ENCODE measurements around the gene AIP. TPM values are rescaled to one million over a fixed set of nuclear protein-coding genes. Genes with fewer than 3 reads are reported as not detected.
A peak's percentile ranks its signal among the peaks of the same experiment; 100 is the strongest.

Gene AIP
- total and polyA plus RNA-seq, 9 of the 15 experiments (the other 6 are each of a cell fraction or from before 2014, with no cell fraction given): 5.2 to 92.5 (median 52.7) TPM

DNA sequence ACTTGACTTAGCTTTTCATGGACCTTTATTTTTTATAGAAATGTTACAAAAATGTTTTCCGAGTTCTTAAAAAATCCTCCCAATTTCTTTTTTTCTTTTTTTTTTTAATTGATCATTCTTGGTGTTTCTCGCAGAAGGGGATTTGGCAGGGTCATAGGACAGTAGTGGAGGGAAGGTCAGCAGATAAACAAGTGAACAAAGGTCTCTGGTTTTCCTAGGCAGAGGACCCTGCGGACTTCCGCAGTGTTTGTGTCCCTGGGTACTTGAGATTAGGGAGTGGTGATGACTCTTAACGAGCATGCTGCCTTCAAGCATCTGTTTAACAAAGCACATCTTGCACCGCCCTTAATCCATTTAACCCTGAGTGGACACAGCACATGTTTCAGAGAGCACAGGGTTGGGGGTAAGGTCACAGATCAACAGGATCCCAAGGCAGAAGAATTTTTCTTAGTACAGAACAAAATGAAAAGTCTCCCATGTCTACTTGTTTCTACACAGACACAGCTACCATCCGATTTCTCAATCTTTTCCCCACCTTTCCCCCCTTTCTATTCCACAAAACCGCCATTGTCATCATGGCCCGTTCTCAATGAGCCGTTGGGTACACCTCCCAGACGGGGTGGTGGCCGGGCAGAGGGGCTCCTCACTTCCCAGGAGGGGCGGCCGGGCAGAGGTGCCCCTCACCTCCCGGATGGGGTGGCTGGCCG is 5.3 kb upstream of the AIP start (continued):
- TF ChIP-seq FOSL1 (tag; conservative IDR thresholded peaks at IDR 0.05) (peak; percentile 39; the same call in 1 of the 2 replicates), SMARCE1 (IDR thresholded peaks at IDR 0.05) (peak; percentile 52; the same call in 1 of the 2 replicates), ARID1B (IDR thresholded peaks at IDR 0.05) (peak; percentile 82), HDAC1 (IDR thresholded peaks at IDR 0.05) (peak in 1 of 2 experiments; percentile 17; a peak in 1 of 4 replicates), CBFA2T2 (conservative IDR thresholded peaks at IDR 0.05) (peak; percentile 79), TRIM24 (IDR thresholded peaks at IDR 0.05) (peak in 1 of 2 experiments; percentile 45; a peak in 1 of 4 replicates), FOXK2 (conservative IDR thresholded peaks at IDR 0.05 in 1 of 2, IDR thresholded peaks at IDR 0.05 in 1 of 2; ENCODE audit: low read depth in 2 of 2) (peak; percentile 82 to 85; a peak in 3 of 4 replicates)
- TF ChIP-seq, protein P1, sequence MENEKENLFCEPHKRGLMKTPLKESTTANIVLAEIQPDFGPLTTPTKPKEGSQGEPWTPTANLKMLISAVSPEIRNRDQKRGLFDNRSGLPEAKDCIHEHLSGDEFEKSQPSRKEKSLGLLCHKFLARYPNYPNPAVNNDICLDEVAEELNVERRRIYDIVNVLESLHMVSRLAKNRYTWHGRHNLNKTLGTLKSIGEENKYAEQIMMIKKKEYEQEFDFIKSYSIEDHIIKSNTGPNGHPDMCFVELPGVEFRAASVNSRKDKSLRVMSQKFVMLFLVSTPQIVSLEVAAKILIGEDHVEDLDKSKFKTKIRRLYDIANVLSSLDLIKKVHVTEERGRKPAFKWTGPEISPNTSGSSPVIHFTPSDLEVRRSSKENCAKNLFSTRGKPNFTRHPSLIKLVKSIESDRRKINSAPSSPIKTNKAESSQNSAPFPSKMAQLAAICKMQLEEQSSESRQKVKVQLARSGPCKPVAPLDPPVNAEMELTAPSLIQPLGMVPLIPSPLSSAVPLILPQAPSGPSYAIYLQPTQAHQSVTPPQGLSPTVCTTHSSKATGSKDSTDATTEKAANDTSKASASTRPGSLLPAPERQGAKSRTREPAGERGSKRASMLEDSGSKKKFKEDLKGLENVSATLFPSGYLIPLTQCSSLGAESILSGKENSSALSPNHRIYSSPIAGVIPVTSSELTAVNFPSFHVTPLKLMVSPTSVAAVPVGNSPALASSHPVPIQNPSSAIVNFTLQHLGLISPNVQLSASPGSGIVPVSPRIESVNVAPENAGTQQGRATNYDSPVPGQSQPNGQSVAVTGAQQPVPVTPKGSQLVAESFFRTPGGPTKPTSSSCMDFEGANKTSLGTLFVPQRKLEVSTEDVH (IDR thresholded peaks at IDR 0.05; ENCODE audit: low read depth, partially characterized antibody): peak; percentile 8
- TF ChIP-seq, protein P2, sequence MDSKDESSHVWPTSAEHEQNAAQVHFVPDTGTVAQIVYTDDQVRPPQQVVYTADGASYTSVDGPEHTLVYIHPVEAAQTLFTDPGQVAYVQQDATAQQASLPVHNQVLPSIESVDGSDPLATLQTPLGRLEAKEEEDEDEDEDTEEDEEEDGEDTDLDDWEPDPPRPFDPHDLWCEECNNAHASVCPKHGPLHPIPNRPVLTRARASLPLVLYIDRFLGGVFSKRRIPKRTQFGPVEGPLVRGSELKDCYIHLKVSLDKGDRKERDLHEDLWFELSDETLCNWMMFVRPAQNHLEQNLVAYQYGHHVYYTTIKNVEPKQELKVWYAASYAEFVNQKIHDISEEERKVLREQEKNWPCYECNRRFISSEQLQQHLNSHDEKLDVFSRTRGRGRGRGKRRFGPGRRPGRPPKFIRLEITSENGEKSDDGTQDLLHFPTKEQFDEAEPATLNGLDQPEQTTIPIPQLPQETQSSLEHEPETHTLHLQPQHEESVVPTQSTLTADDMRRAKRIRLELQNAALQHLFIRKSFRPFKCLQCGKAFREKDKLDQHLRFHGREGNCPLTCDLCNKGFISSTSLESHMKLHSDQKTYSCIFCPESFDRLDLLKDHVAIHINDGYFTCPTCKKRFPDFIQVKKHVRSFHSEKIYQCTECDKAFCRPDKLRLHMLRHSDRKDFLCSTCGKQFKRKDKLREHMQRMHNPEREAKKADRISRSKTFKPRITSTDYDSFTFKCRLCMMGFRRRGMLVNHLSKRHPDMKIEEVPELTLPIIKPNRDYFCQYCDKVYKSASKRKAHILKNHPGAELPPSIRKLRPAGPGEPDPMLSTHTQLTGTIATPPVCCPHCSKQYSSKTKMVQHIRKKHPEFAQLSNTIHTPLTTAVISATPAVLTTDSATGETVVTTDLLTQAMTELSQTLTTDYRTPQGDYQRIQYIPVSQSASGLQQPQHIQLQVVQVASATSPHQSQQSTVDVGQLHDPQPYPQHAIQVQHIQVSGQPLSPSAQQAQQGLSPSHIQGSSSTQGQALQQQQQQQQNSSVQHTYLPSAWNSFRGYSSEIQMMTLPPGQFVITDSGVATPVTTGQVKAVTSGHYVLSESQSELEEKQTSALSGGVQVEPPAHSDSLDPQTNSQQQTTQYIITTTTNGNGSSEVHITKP (IDR thresholded peaks at IDR 0.05; ENCODE audit: partially characterized antibody): peak; percentile 52
- TF ChIP-seq, protein P3, sequence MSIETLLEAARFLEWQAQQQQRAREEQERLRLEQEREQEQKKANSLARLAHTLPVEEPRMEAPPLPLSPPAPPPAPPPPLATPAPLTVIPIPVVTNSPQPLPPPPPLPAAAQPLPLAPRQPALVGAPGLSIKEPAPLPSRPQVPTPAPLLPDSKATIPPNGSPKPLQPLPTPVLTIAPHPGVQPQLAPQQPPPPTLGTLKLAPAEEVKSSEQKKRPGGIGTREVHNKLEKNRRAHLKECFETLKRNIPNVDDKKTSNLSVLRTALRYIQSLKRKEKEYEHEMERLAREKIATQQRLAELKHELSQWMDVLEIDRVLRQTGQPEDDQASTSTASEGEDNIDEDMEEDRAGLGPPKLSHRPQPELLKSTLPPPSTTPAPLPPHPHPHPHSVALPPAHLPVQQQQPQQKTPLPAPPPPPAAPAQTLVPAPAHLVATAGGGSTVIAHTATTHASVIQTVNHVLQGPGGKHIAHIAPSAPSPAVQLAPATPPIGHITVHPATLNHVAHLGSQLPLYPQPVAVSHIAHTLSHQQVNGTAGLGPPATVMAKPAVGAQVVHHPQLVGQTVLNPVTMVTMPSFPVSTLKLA (conservative IDR thresholded peaks at IDR 0.05): peak; percentile 71 to 78
- TF ChIP-seq, protein P4, sequence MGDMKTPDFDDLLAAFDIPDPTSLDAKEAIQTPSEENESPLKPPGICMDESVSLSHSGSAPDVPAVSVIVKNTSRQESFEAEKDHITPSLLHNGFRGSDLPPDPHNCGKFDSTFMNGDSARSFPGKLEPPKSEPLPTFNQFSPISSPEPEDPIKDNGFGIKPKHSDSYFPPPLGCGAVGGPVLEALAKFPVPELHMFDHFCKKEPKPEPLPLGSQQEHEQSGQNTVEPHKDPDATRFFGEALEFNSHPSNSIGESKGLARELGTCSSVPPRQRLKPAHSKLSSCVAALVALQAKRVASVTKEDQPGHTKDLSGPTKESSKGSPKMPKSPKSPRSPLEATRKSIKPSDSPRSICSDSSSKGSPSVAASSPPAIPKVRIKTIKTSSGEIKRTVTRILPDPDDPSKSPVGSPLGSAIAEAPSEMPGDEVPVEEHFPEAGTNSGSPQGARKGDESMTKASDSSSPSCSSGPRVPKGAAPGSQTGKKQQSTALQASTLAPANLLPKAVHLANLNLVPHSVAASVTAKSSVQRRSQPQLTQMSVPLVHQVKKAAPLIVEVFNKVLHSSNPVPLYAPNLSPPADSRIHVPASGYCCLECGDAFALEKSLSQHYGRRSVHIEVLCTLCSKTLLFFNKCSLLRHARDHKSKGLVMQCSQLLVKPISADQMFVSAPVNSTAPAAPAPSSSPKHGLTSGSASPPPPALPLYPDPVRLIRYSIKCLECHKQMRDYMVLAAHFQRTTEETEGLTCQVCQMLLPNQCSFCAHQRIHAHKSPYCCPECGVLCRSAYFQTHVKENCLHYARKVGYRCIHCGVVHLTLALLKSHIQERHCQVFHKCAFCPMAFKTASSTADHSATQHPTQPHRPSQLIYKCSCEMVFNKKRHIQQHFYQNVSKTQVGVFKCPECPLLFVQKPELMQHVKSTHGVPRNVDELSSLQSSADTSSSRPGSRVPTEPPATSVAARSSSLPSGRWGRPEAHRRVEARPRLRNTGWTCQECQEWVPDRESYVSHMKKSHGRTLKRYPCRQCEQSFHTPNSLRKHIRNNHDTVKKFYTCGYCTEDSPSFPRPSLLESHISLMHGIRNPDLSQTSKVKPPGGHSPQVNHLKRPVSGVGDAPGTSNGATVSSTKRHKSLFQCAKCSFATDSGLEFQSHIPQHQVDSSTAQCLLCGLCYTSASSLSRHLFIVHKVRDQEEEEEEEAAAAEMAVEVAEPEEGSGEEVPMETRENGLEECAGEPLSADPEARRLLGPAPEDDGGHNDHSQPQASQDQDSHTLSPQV (IDR thresholded peaks at IDR 0.05): peak; percentile 67
- TF ChIP-seq, protein P5, sequence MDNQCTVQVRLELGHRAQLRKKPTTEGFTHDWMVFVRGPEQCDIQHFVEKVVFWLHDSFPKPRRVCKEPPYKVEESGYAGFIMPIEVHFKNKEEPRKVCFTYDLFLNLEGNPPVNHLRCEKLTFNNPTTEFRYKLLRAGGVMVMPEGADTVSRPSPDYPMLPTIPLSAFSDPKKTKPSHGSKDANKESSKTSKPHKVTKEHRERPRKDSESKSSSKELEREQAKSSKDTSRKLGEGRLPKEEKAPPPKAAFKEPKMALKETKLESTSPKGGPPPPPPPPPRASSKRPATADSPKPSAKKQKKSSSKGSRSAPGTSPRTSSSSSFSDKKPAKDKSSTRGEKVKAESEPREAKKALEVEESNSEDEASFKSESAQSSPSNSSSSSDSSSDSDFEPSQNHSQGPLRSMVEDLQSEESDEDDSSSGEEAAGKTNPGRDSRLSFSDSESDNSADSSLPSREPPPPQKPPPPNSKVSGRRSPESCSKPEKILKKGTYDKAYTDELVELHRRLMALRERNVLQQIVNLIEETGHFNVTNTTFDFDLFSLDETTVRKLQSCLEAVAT (IDR thresholded peaks at IDR 0.05): peak in 1 of 2 experiments; percentile 15; a peak in 1 of 4 replicates

Measured in K562 (cell line).